PC-3 (cell line): ENCODE results near the gene DROSHA. TPM values are rescaled to one million over a fixed set of nuclear protein-coding genes. Genes with fewer than 3 reads are reported as not detected.

Source experiments
- ATAC-seq: fragments of 200-7000 bp; cut with Tn5 transposase; 2 replicates; pipeline ENCODE4 v1.9.1; 2020; ENCODE audit warnings: mild to moderate bottlenecking, moderate library complexity
- BruUV-seq: library from RNA; stranded (reverse); fragments of 400-500 nt; replicated peaks from 2 replicates; lab custom pipeline; 2021; lab: Mats Ljungman, UMichigan
- CTCF ChIA-PET: fragments of 300-600 bp; sonication (Branson Sonifier 250); formaldehyde crosslinking; loops from one replicate; lab custom pipeline; 2022; ENCODE audit warnings: antibody characterized with exemption; lab: Charles Lee
- POLR2A ChIA-PET: fragments of 300-600 bp; sonication (Branson Sonifier 250); formaldehyde crosslinking; loops from one replicate; lab custom pipeline; 2022; ENCODE audit warnings: antibody characterized with exemption; ENCODE audit not compliant: unreplicated experiment; lab: Charles Lee
- DNase-seq: peaks from one replicate; pipeline ENCODE4 v3.0.0-alpha.2; 2015
- H2AFZ ChIP-seq: fragments of 300-600 bp; sonication (generic); 2 replicates; pipeline ENCODE4 v1.6.0; 2016; ENCODE audit warnings: antibody characterized with exemption, low read length
- H3F3A ChIP-seq: fragments of 300-600 bp; sonication (generic); one replicate; pipeline ENCODE4 v1.6.0; 2017; ENCODE audit warnings: antibody characterized with exemption, low read length, control low read depth, mild to moderate bottlenecking; ENCODE audit not compliant: unreplicated experiment
- H3K27ac ChIP-seq: fragments of 300-600 bp; sonication (generic); 2 replicates; pipeline ENCODE4 v1.5.1; 2016; ENCODE audit warnings: mild to moderate bottlenecking, low read length
- H3K27me3 ChIP-seq: fragments of 300-600 bp; sonication (generic); 2 replicates; pipeline ENCODE4 v1.6.1; 2016; ENCODE audit warnings: low read length, mixed read lengths
- H3K36me3 ChIP-seq: fragments of 300-600 bp; sonication (generic); 2 replicates; pipeline ENCODE4 v1.6.1; 2016; ENCODE audit warnings: low read depth, mixed run types, low read length, mixed read lengths
- H3K4me1 ChIP-seq: fragments of 300-600 bp; sonication (generic); 2 replicates; pipeline ENCODE4 v1.5.1; 2016; ENCODE audit warnings: low read length; ENCODE audit not compliant: insufficient read depth
- H3K4me2 ChIP-seq: fragments of 300-600 bp; sonication (generic); 2 replicates; pipeline ENCODE4 v1.6.0; 2016; ENCODE audit warnings: low read length
- H3K4me3 ChIP-seq: fragments of 300-600 bp; sonication (generic); 2 replicates; pipeline ENCODE4 v1.5.1; 2016; ENCODE audit warnings: mild to moderate bottlenecking, low read length, mixed read lengths
- H3K79me2 ChIP-seq: fragments of 300-600 bp; sonication (generic); 2 replicates; pipeline ENCODE4 v1.6.1; 2017; ENCODE audit warnings: low read length, mixed read lengths
- H3K9ac ChIP-seq: fragments of 300-600 bp; sonication (generic); 2 replicates; pipeline ENCODE4 v1.6.0; 2016; ENCODE audit warnings: mild to moderate bottlenecking, low read length
- H3K9me2 ChIP-seq: fragments of 300-600 bp; sonication (generic); replicated peaks from 2 replicates; pipeline ENCODE4 v1.6.1; 2016; ENCODE audit warnings: mixed run types, low read length, mixed read lengths
- H3K9me3 ChIP-seq: fragments of 300-600 bp; sonication (generic); 2 replicates; pipeline ENCODE4 v1.6.1; 2016; ENCODE audit warnings: low read length, mixed read lengths
- H4K20me1 ChIP-seq: fragments of 300-600 bp; sonication (generic); 2 replicates; pipeline ENCODE4 v1.6.1; 2016; ENCODE audit warnings: low read length, mixed read lengths
- EZH2 ChIP-seq: fragments of 300-600 bp; sonication (generic); IDR thresholded peaks from one replicate; pipeline ENCODE4 v1.6.1; 2017; ENCODE audit warnings: antibody characterized with exemption, mild to moderate bottlenecking, low read length; ENCODE audit not compliant: unreplicated experiment
- EZH2phosphoT487 ChIP-seq: fragments of 300-600 bp; sonication (generic); IDR thresholded peaks from 2 replicates; pipeline ENCODE4 v1.6.1; 2018; ENCODE audit warnings: mild to moderate bottlenecking, antibody characterized with exemption, low read length, borderline replicate concordance
- intact Hi-C: fragments of 100-400 bp; cut with micrococcal nuclease; formaldehyde crosslinking; loops from 2 replicates; pipeline ENCODE4 v1.9.0; 2023
- total RNA-seq: library from RNA; depleted of rRNA; stranded (reverse); fragments of >200 nt; gene quantifications from 2 replicates; pipeline ENCODE4 v1.2.3, GENCODE V29; 2014
- TF ChIP-seq, protein P1 (sequence below): fragments of 300-600 bp; sonication (generic); conservative IDR thresholded peaks from 2 replicates; pipeline ENCODE4 v1.5.1; 2017; ENCODE audit warnings: antibody characterized with exemption, low read depth, mild to moderate bottlenecking, low read length

DROSHA gene
- total RNA-seq, 1 experiment from 2014 or later = 60.7 TPM

DNA sequence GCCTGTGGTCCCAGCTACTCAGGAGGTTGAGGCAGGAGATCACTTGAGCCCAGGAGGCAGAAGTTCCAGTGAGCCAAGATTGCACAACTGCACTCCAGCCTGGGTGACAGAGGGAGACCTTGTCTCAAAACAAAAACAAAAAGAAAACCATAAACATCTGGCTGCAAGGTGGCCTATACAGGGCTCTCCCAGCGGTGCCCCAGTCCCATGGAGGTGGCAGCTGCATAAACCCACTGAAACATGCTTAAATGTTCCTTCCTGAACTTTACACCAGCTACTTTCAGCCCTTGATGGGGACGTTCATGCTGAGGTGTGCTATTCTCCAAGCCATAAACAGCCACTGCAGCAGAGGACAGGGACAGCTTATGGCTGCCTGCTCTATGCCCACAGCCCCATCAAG is 35.6 kb downstream of the DROSHA start:
- H3K4me1 ChIP-seq = no peaks in the 10 kb centered on the region
- no peak overlapping the region for H3K4me3 ChIP-seq
- POLR2A ChIA-PET = no interaction called here
- H3K36me3 ChIP-seq = peaks cover 69% of the 10 kb centered on the region
- no peak overlapping the region for H3K4me2 ChIP-seq
- H3K9me3 ChIP-seq = no peaks in the 10 kb centered on the region
- DNase-seq (no peak), ATAC-seq (no peak)
- CTCF ChIA-PET = no interaction called here
- H3F3A ChIP-seq = no peaks in the 10 kb centered on the region
- intact Hi-C loops = no loop called here
- TF ChIP-seq, protein P1, sequence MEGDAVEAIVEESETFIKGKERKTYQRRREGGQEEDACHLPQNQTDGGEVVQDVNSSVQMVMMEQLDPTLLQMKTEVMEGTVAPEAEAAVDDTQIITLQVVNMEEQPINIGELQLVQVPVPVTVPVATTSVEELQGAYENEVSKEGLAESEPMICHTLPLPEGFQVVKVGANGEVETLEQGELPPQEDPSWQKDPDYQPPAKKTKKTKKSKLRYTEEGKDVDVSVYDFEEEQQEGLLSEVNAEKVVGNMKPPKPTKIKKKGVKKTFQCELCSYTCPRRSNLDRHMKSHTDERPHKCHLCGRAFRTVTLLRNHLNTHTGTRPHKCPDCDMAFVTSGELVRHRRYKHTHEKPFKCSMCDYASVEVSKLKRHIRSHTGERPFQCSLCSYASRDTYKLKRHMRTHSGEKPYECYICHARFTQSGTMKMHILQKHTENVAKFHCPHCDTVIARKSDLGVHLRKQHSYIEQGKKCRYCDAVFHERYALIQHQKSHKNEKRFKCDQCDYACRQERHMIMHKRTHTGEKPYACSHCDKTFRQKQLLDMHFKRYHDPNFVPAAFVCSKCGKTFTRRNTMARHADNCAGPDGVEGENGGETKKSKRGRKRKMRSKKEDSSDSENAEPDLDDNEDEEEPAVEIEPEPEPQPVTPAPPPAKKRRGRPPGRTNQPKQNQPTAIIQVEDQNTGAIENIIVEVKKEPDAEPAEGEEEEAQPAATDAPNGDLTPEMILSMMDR = no peak
- TF ChIP-seq EZH2phosphoT487 (no peak), EZH2 (no peak)
- H3K27ac ChIP-seq = no peak overlapping the region
- no peaks in the 10 kb centered on the region for H3K9me2 ChIP-seq
- no peaks in the 10 kb centered on the region for H3K79me2 ChIP-seq
- no peaks in the 10 kb centered on the region for H4K20me1 ChIP-seq
- BruUV-seq = no TSS peak
- H3K27me3 ChIP-seq = no peaks in the 10 kb centered on the region
- H2AFZ ChIP-seq = no peak overlapping the region
- H3K9ac ChIP-seq = no peak overlapping the region

GRCh38 chr5:31495336-31495735 is 36.6 kb downstream of the DROSHA start:
- DNase-seq (no peak), ATAC-seq (no peak)
- ChIA-PET POLR2A (no interaction called here), CTCF (no interaction called here)
- no peak overlapping the region for H3K27ac ChIP-seq
- no TSS peak for BruUV-seq
- no peaks in the 10 kb centered on the region for H3K9me2 ChIP-seq
- intact Hi-C loops = no loop called here
- no peaks in the 10 kb centered on the region for H4K20me1 ChIP-seq
- no peaks in the 10 kb centered on the region for H3K9me3 ChIP-seq
- peaks cover 69% of the 10 kb centered on the region for H3K36me3 ChIP-seq
- no peaks in the 10 kb centered on the region for H3K4me1 ChIP-seq
- no peaks in the 10 kb centered on the region for H3K27me3 ChIP-seq
- no peaks in the 10 kb centered on the region for H3K79me2 ChIP-seq
- H2AFZ ChIP-seq = no peak overlapping the region
- no peak overlapping the region for H3K4me3 ChIP-seq
- no peak overlapping the region for H3K9ac ChIP-seq
- TF ChIP-seq, protein P1 = no peak
- TF ChIP-seq EZH2phosphoT487 = no peak
- TF ChIP-seq EZH2 = no peak
- no peak overlapping the region for H3K4me2 ChIP-seq
- H3F3A ChIP-seq = no peaks in the 10 kb centered on the region

DNA sequence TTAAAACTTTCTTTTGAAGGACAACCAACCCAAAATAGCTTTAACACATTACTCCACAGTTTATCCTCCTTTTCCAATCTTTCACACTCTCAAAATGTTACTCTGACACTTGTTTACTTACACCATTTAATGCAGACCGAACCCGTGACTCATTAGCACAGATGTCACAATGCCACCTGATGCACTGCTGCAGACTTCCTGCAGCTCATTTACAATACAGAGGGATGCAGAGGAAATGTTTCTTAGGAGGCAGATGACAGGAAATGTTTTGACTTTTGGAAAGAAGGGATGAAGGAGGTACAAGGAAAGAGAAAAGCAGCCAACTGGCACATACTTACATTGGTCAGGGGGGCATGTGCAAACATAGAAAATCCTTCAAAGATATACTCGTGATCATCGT is 39.0 kb downstream of the DROSHA start:
- Histone ChIP-seq H3K4me1 (no peaks in the 10 kb centered on the region), H3K9me2 (no peaks in the 10 kb centered on the region), H3K9me3 (no peaks in the 10 kb centered on the region), H3K36me3 (peaks cover 66% of the 10 kb centered on the region), H3K4me3 (no peak overlapping the region), H2AFZ (no peak overlapping the region), H3K4me2 (no peak overlapping the region), H3K79me2 (no peaks in the 10 kb centered on the region), H4K20me1 (no peaks in the 10 kb centered on the region), H3K9ac (no peak overlapping the region), H3F3A (no peaks in the 10 kb centered on the region), H3K27me3 (no peaks in the 10 kb centered on the region), H3K27ac (no peak overlapping the region)
- ChIA-PET POLR2A (no interaction called here), CTCF (no interaction called here)
- intact Hi-C loops = no loop called here
- DNase-seq = no peak
- TF ChIP-seq EZH2phosphoT487 = no peak
- TF ChIP-seq EZH2 = no peak
- TF ChIP-seq, protein P1 = no peak
- peak; percentile 56 for ATAC-seq
- no TSS peak for BruUV-seq
